Stomach (tissue), 9 donors: ENCODE results near the gene APH1B. TPM values are rescaled to one million over a fixed set of nuclear protein-coding genes. Genes with fewer than 3 reads are reported as not detected.

Experiments used
- DNase-seq, 2 donors: peaks; one replicate each; pipeline versions ENCODE4 v3.0.0 to v3.0.0-alpha.2; 2013 to 2019
- H3K27ac ChIP-seq, 5 donors: fragments of 200-600 bp in 4 of 5; sonication (generic) in 4 of 5; one replicate each; pipeline ENCODE4 v1.5.1; 2013 to 2019; ENCODE audit warnings: mild to moderate bottlenecking in 1 of 5, moderate library complexity in 1 of 5
- H3K27me3 ChIP-seq, 3 donors: fragments of 200-600 bp; sonication (generic); one replicate each; pipeline ENCODE4 v1.5.1; 2017 to 2019; ENCODE audit warnings: mixed run types in 1 of 3
- H3K36me3 ChIP-seq, 4 donors: fragments of 200-600 bp; sonication (generic); 1 replicate in 3 of 4; 2 replicates in 1 of 4; pipeline ENCODE4 v1.5.1; 2016 to 2019
- H3K4me1 ChIP-seq, 4 donors: fragments of 200-600 bp; sonication (generic); one replicate each; pipeline ENCODE4 v1.5.1; 2016 to 2019
- H3K4me3 ChIP-seq, 4 donors: fragments of 200-600 bp; sonication (generic) in 3 of 4; one replicate each; pipeline ENCODE4 v1.5.1; 2016 to 2019; ENCODE audit warnings: mild to moderate bottlenecking in 1 of 4
- H3K9me3 ChIP-seq, 4 donors: fragments of 200-600 bp; sonication (generic); one replicate each; pipeline ENCODE4 v1.5.1; 2016 to 2019
- CTCF ChIP-seq, 7 experiments: fragments of 450-650 bp in 4 of 7; fragments of 200-600 bp in 3 of 7; sonication (generic) in 3 of 7; IDR thresholded peaks; one replicate each; pipeline ENCODE4 v1.5.1; 2016 to 2019; ENCODE audit warnings: antibody characterized with exemption in 7 of 7, control low read depth in 2 of 7, mild to moderate bottlenecking in 1 of 7
- EP300 ChIP-seq: sonication (generic); formaldehyde crosslinking; IDR thresholded peaks from one replicate; pipeline ENCODE4 v1.6.1; 2017; ENCODE audit warnings: antibody characterized with exemption
- POLR2A ChIP-seq, 4 donors: fragments of 450-650 bp; IDR thresholded peaks; one replicate each; pipeline ENCODE4 v1.6.1; 2016; ENCODE audit warnings: antibody characterized with exemption in 4 of 4, control low read depth in 2 of 4, mild to moderate bottlenecking in 1 of 4, moderate library complexity in 1 of 4
- POLR2AphosphoS5 ChIP-seq, 3 donors: sonication (generic); formaldehyde crosslinking; IDR thresholded peaks; one replicate each; pipeline ENCODE4 v1.6.1; 2016; ENCODE audit warnings: antibody characterized with exemption in 3 of 3
- WGBS, 5 donors: extraction: QIAGEN DNeasy Blood & Tissue Kit in 3 of 5; methylation state at CpG; one replicate each; pipeline versions ENCODE4 v1.1.5 to v1.1.7; 2013 to 2018; 5-methylcytosine and 5-hydroxymethylcytosine counted together
- intact Hi-C: fragments of 100-400 bp; cut with DNase I; formaldehyde crosslinking; loops from one replicate; pipeline ENCODE4 v1.15.1; 2023; ENCODE audit warnings: low total_unique reads
- polyA plus RNA-seq, 3 donors: library from polyadenylated mRNA; stranded (reverse); fragments of 200-250 nt; gene quantifications; one replicate each; pipeline ENCODE4 v1.2.3, GENCODE V29; 2013
- total RNA-seq, 5 donors: library from RNA; depleted of rRNA; stranded (reverse); fragments of >200 nt; gene quantifications; one replicate each; pipeline versions ENCODE4 v1.1.0 to v1.2.3, GENCODE V29; 2014 to 2016
- donor health status: healthy with polysubstance abuse.
- donor health status: Bipolar disorder and iron deficiency.
- donor health status: healthy.

The APH1B gene
- total and polyA plus RNA-seq, 8 donors = 0.45 to 23.5 (median 3.3) TPM

- WGBS, 5 donors = 75 to 87% (median 77%) methylated on average over 3 of the region's 3 CpGs
- H3K9me3 ChIP-seq = no peaks in the 10 kb centered on the region
- peaks cover 0 to 12% (median 5%) of the 10 kb centered on the region in 4 donors for H3K4me1 ChIP-seq
- TF ChIP-seq POLR2AphosphoS5 (IDR thresholded peaks at IDR 0.05) = no peak
- TF ChIP-seq POLR2A (IDR thresholded peaks at IDR 0.05) = no peak
- TF ChIP-seq CTCF (IDR thresholded peaks at IDR 0.05) = no peak
- TF ChIP-seq EP300 = no peak
- no peaks in the 10 kb centered on the region for H3K27me3 ChIP-seq
- H3K4me3 ChIP-seq = no peak overlapping the region
- intact Hi-C loops = no loop called here
- H3K27ac ChIP-seq = no peak overlapping the region
- H3K36me3 ChIP-seq = no peaks in the 10 kb centered on the region
- no peak for DNase-seq
Measured at GRCh38 chr15:63357731-63358130, 80.3 kb downstream of the APH1B start.

GRCh38 chr15:63358241-63359029, 81.0 kb downstream of the APH1B start:
- intact Hi-C loops = no loop called here
- TF ChIP-seq CTCF (IDR thresholded peaks at IDR 0.05) (no peak), POLR2A (IDR thresholded peaks at IDR 0.05) (no peak), EP300 (no peak), POLR2AphosphoS5 (IDR thresholded peaks at IDR 0.05) (no peak)
- H3K9me3 ChIP-seq = no peaks in the 10 kb centered on the region
- H3K4me1 ChIP-seq = peaks cover 0 to 19% (median 10%) of the 10 kb centered on the region in 4 donors
- no peaks in the 10 kb centered on the region for H3K36me3 ChIP-seq
- H3K27ac ChIP-seq = no peak overlapping the region
- 78 to 91% (median 88%) methylated on average over 15 of the region's 15 CpGs for WGBS, 5 donors
- DNase-seq = no peak
- no peaks in the 10 kb centered on the region for H3K27me3 ChIP-seq
- no peak overlapping the region for H3K4me3 ChIP-seq

Other genes with a start within 250 kb of the APH1B start
- 1,000 to 10,000 TPM in 4 of 5 donors, 100 to 1,000 TPM in 1; 425 to 2,605 (median 1,087) TPM for gene TPM1, start 234.9 kb upstream of the APH1B start, total RNA-seq
- 100 to 1,000 TPM; 230 to 494 (median 306) TPM for gene TPM1, start 234.9 kb upstream of the APH1B start, polyA plus RNA-seq
- gene LACTB, start 155.7 kb upstream of the APH1B start, total RNA-seq = 10 to 100 TPM in 3 of 5 donors, 1 to 10 TPM in 2; 1.2 to 30.8 (median 14.8) TPM
- gene LACTB, start 155.7 kb upstream of the APH1B start, polyA plus RNA-seq = 10 to 100 TPM in 1 of 3 donors, 1 to 10 TPM in 2; 8.2 to 13.0 (median 9.3) TPM
- 10 to 100 TPM in 4 of 5 donors, 1 to 10 TPM in 1; 8.4 to 69.8 (median 33.0) TPM for gene RPS27L, start 120.1 kb upstream of the APH1B start, total RNA-seq
- 100 to 1,000 TPM; 211 to 432 (median 244) TPM for gene RPS27L, start 120.1 kb upstream of the APH1B start, polyA plus RNA-seq
- 100 to 1,000 TPM in 1 of 5 donors, 10 to 100 TPM in 3, 1 to 10 TPM in 1; 2.0 to 103 (median 23.2) TPM for gene RAB8B, start 88.0 kb upstream of the APH1B start, total RNA-seq
- gene RAB8B, start 88.0 kb upstream of the APH1B start, polyA plus RNA-seq = 10 to 100 TPM in 2 of 3 donors, 1 to 10 TPM in 1; 4.5 to 13.6 (median 13.4) TPM
- gene CA12, start 104.2 kb downstream of the APH1B start, total RNA-seq = 10 to 100 TPM in 3 of 5 donors, 1 to 10 TPM in 2; 1.8 to 58.8 (median 12.5) TPM
- 10 to 100 TPM in 1 of 3 donors, 1 to 10 TPM in 1, under 1 TPM in 1; 0.46 to 22.8 (median 2.9) TPM for gene CA12, start 104.2 kb downstream of the APH1B start, polyA plus RNA-seq
- 100 to 1,000 TPM in 2 of 5 donors, 10 to 100 TPM in 3; 10.5 to 174 (median 68.7) TPM for gene USP3, start 227.0 kb downstream of the APH1B start, total RNA-seq
- 10 to 100 TPM; 20.8 to 27.3 (median 25.7) TPM for gene USP3, start 227.0 kb downstream of the APH1B start, polyA plus RNA-seq